ENCODE results near the gene BCL2L13.

GRCh38 chr22:17598318-17598717 is 40.2 kb upstream of the BCL2L13 start:
- TF ChIP-seq POLR2A (IDR thresholded peaks at IDR 0.05) = no peak
- no peak for TF ChIP-seq CTCF (IDR thresholded peaks at IDR 0.05)
